GM12878 (cell line): ENCODE data around the gene MYLK4. TPM values are rescaled to one million over a fixed set of nuclear protein-coding genes. Genes with fewer than 3 reads are reported as not detected.

Experiments
- BCL3 ChIP-seq: IDR thresholded peaks from 2 replicates; pipeline ENCODE4 v1.6.1; 2011; ENCODE audit warnings: borderline replicate concordance, low read depth, mild to moderate bottlenecking, moderate library complexity, low read length; ENCODE audit not compliant: insufficient read depth, poor library complexity, severe bottlenecking
- BCLAF1 ChIP-seq: fragments of 450-650 bp; IDR thresholded peaks from 2 replicates; pipeline ENCODE4 v1.6.1; 2017; ENCODE audit warnings: antibody characterized with exemption, mild to moderate bottlenecking, moderate library complexity
- CBFB ChIP-seq: IDR thresholded peaks from 2 replicates; pipeline ENCODE4 v1.6.1; 2016; ENCODE audit warnings: antibody characterized with exemption, low read depth
- CHD1 ChIP-seq: IDR thresholded peaks from 2 replicates; pipeline ENCODE4 v1.6.1; 2012; ENCODE audit warnings: low read depth, low read length, improper control_type of control experiment
- EP300 ChIP-seq, 2 experiments: fragments of 150-350 bp in 1 of 2; IDR thresholded peaks; 2 replicates each; pipeline ENCODE4 v1.6.1; 2011 to 2012; ENCODE audit warnings: low read depth in 2 of 2, low read length in 2 of 2, borderline replicate concordance in 1 of 2, improper control_type of control experiment in 1 of 2, inconsistent platforms in 1 of 2; ENCODE audit not compliant: control insufficient read depth in 1 of 2
- HSF1 ChIP-seq: fragments of 150-350 bp; IDR thresholded peaks from 2 replicates; pipeline ENCODE4 v1.6.1; 2014; ENCODE audit warnings: mild to moderate bottlenecking, low read depth, low read length
- IKZF1 ChIP-seq: fragments of 450-650 bp; conservative IDR thresholded peaks from 2 replicates; pipeline ENCODE4 v1.6.1; 2017; ENCODE audit warnings: antibody characterized with exemption, mild to moderate bottlenecking
- IKZF2 ChIP-seq, 2 experiments: fragments of 450-650 bp; IDR thresholded peaks; 2 replicates each; pipeline ENCODE4 v1.6.1; 2017; ENCODE audit warnings: mild to moderate bottlenecking in 2 of 2, moderate library complexity in 2 of 2
- JUNB ChIP-seq: IDR thresholded peaks from 2 replicates; pipeline ENCODE4 v1.6.1; 2016; ENCODE audit warnings: antibody characterized with exemption, mild to moderate bottlenecking
- LARP7 ChIP-seq: fragments of 450-650 bp; IDR thresholded peaks from 2 replicates; pipeline ENCODE4 v1.6.1; 2017; ENCODE audit warnings: mild to moderate bottlenecking
- MTA2 ChIP-seq: fragments of 450-650 bp; IDR thresholded peaks from 2 replicates; pipeline ENCODE4 v1.6.1; 2016; ENCODE audit warnings: low read depth, mild to moderate bottlenecking, moderate library complexity
- NR2C2 ChIP-seq: IDR thresholded peaks from 2 replicates; pipeline ENCODE4 v1.6.1; 2011; ENCODE audit warnings: borderline replicate concordance, low read depth; ENCODE audit not compliant: control insufficient read depth, insufficient read length
- PAX8 ChIP-seq: fragments of 450-650 bp; IDR thresholded peaks from 2 replicates; pipeline ENCODE4 v1.6.1; 2017; ENCODE audit warnings: mild to moderate bottlenecking, moderate library complexity
- PBX3 ChIP-seq: IDR thresholded peaks from 2 replicates; pipeline ENCODE4 v1.6.1; 2011; ENCODE audit warnings: mild to moderate bottlenecking, low read depth, low read length, moderate library complexity; ENCODE audit not compliant: insufficient replicate concordance
- RBBP5 ChIP-seq: fragments of 200-600 bp; sonication (generic); conservative IDR thresholded peaks from 2 replicates; pipeline ENCODE4 v1.6.1; 2016
- RFX5 ChIP-seq: IDR thresholded peaks from 2 replicates; pipeline ENCODE4 v1.6.1; 2011; ENCODE audit warnings: low read depth, low read length, improper control_type of control experiment
- SMC3 ChIP-seq: IDR thresholded peaks from 2 replicates; pipeline ENCODE4 v1.6.1; 2011; ENCODE audit warnings: low read length, improper control_type of control experiment, borderline replicate concordance
- SPI1 ChIP-seq: IDR thresholded peaks from 2 replicates; pipeline ENCODE4 v1.6.1; 2011; ENCODE audit warnings: low read depth, mild to moderate bottlenecking, low read length, moderate library complexity, borderline replicate concordance; ENCODE audit not compliant: insufficient read depth
- SREBF1 ChIP-seq: IDR thresholded peaks from 2 replicates; pipeline ENCODE4 v1.6.1; 2012; ENCODE audit warnings: mild to moderate bottlenecking, low read length
- TBL1XR1 ChIP-seq: IDR thresholded peaks from 2 replicates; pipeline ENCODE4 v1.6.1; 2012; ENCODE audit warnings: low read depth, low read length, improper control_type of control experiment
- TCF7 ChIP-seq: IDR thresholded peaks from 2 replicates; pipeline ENCODE4 v1.6.1; 2014; ENCODE audit warnings: antibody characterized with exemption, borderline replicate concordance
- ZNF207 ChIP-seq: fragments of 450-650 bp; IDR thresholded peaks from 2 replicates; pipeline ENCODE4 v1.6.1; 2014; ENCODE audit warnings: antibody characterized with exemption, mild to moderate bottlenecking, borderline replicate concordance
- polyA plus RNA-seq, 11 experiments: library from polyadenylated mRNA; depleted of rRNA in 4 of 11; unstranded in 6 of 11; stranded (reverse) in 5 of 11; fragments of >200 nt; fragmentation: Nextera tagmentation in 4 of 11; fragmentation: Illumina TruSeq in 1 of 11; extraction: Ambion mirVana in 4 of 11; extraction: Trizol in 1 of 11; gene quantifications; 1 replicate in 1 of 11; 2 replicates in 10 of 11; pipeline versions ENCODE4 v1.2.1 to v1.2.3, GENCODE V29; 2011 to 2016; ENCODE audit warnings: inconsistent platforms in 2 of 11, missing spikeins in 2 of 11, low read depth in 1 of 11
- total RNA-seq, 4 experiments: library from RNA; depleted of rRNA in 3 of 4; stranded (reverse); fragments of >200 nt in 3 of 4; fragmentation: Illumina TruSeq in 1 of 4; extraction: Trizol in 1 of 4; gene quantifications; 2 replicates each; pipeline versions ENCODE4 v1.2.1 to v1.2.3, GENCODE V29; 2013 to 2021
- TF ChIP-seq, protein P1 (sequence below): fragments of 450-650 bp; IDR thresholded peaks from 2 replicates; pipeline ENCODE4 v1.6.1; 2017; ENCODE audit warnings: mild to moderate bottlenecking, low read depth, inconsistent platforms; ENCODE audit not compliant: poor library complexity, severe bottlenecking

Gene MYLK4
- total and polyA plus RNA-seq, 10 of the 15 experiments (the other 5 are each of a cell fraction or from before 2014, with no cell fraction given): under 0.01 to 0.09 (median 0.05) TPM; not detected in 1

- TF ChIP-seq BCLAF1 (no peak), PAX8 (no peak), HSF1 (no peak), RFX5 (no peak), CHD1 (no peak), IKZF2 (IDR thresholded peaks at IDR 0.05) (peak; percentile 44 to 45; a peak in 3 of 4 replicates), SMC3 (no peak), BCL3 (no peak), TBL1XR1 (no peak), JUNB (peak; percentile 12; the same call in 1 of the 2 replicates), SREBF1 (no peak), NR2C2 (no peak), ZNF207 (no peak), RBBP5 (no peak), EP300 (IDR thresholded peaks at IDR 0.05; ENCODE audit: borderline replicate concordance in 1 of 2, control insufficient read depth in 1 of 2, low read depth in 2 of 2, low read length in 2 of 2) (peak in 1 of 2 experiments; percentile 23; a peak in 2 of 4 replicates), SPI1 (peak; percentile 76; the same call in 1 of the 2 replicates), LARP7 (no peak), CBFB (peak; percentile 45; the same call in 1 of the 2 replicates), TCF7 (no peak), PBX3 (no peak), IKZF1 (no peak), MTA2 (peak; percentile 39; the same call in 1 of the 2 replicates)
- TF ChIP-seq, protein P1, sequence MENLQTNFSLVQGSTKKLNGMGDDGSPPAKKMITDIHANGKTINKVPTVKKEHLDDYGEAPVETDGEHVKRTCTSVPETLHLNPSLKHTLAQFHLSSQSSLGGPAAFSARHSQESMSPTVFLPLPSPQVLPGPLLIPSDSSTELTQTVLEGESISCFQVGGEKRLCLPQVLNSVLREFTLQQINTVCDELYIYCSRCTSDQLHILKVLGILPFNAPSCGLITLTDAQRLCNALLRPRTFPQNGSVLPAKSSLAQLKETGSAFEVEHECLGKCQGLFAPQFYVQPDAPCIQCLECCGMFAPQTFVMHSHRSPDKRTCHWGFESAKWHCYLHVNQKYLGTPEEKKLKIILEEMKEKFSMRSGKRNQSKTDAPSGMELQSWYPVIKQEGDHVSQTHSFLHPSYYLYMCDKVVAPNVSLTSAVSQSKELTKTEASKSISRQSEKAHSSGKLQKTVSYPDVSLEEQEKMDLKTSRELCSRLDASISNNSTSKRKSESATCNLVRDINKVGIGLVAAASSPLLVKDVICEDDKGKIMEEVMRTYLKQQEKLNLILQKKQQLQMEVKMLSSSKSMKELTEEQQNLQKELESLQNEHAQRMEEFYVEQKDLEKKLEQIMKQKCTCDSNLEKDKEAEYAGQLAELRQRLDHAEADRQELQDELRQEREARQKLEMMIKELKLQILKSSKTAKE: no peak
These were observed 17.4 kb downstream of the MYLK4 start (continued) for GRCh38 chr6:2733324-2733723.
